GM12864 (cell line): ENCODE results near the gene ALX4.

Experiments used
- DNase-seq: peaks from one replicate; pipeline ENCODE4 v3.0.0-alpha.2; 2011; ENCODE audit warnings: low read depth
- H3K4me3 ChIP-seq: 2 replicates; pipeline ENCODE4 v1.5.1; 2011; ENCODE audit warnings: mild to moderate bottlenecking, low read depth, low read length, control low read depth
- CTCF ChIP-seq: IDR thresholded peaks from 2 replicates; pipeline ENCODE4 v1.5.1; 2011; ENCODE audit warnings: low read depth, mild to moderate bottlenecking, moderate library complexity, low read length, control low read depth, inconsistent platforms; ENCODE audit errors: missing control alignments

Gene ALX4

GRCh38 chr11:44309478-44310205 is at the start of gene ALX4:
Gene ALX4, minus strand, starts transcription at chr11:44310139. Its CDS starts 77 bp downstream, at chr11:44310062.
- no peak for TF ChIP-seq CTCF
- no peak for DNase-seq
- no peak within 1 kb of the TSS for H3K4me3 ChIP-seq

DNA sequence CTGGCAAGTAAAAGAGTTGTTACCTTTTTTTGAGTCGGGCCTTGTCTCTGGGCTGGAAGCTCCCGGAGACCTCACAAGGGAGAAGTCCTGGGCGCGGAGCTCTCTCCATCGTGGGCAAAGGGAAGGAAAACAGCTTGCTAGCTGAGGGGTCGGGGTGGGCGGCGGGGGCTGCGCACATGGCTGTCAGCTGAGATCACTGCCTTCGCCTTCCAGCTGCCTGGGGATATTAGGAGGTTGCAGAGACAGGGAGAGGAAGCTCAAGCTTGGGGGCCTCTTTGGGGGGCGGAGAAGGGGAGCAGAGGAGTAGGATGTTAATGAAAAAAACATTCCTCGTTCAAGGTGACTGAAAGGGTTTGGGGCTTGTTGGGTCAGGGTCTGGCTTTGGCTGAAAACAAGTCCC is 49.2 kb upstream of the ALX4 start:
- no peak for TF ChIP-seq CTCF
- H3K4me3 ChIP-seq = no peak overlapping the region
- DNase-seq = no peak

DNA sequence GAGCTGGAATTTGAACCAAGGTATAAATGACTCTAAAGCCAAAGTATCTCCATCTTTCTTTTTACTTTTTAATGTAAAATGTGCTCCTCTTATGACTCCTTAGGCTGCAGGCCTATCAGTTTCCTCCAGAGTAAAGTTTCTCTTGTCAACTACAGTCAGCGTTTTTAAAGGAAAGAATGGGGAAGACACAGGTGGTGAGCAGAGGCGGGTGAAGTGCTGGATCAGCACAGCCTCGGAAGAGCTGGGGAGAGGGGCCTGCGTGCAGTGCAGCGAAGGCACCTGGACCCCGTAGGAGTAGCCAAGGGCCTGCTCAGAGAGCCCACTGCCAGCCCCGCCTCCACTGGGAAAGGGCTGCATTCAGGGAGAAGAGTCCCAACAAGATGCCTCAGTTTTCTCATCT is 48.8 kb upstream of the ALX4 start:
- H3K4me3 ChIP-seq = no peak overlapping the region
- DNase-seq = no peak
- no peak for TF ChIP-seq CTCF

GRCh38 chr11:44357711-44358110 is 47.8 kb upstream of the ALX4 start:
- DNase-seq = no peak
- TF ChIP-seq CTCF = no peak
- no peak overlapping the region for H3K4me3 ChIP-seq

- H3K4me3 ChIP-seq = no peak overlapping the region
- no peak for TF ChIP-seq CTCF
- DNase-seq = no peak
These were observed 46.4 kb upstream of the ALX4 start for GRCh38 chr11:44356351-44356750.

GRCh38 chr11:44351898-44352498 is 42.1 kb upstream of the ALX4 start:
- TF ChIP-seq CTCF = no peak
- DNase-seq = no peak

GRCh38 chr11:44351006-44351660 is 41.2 kb upstream of the ALX4 start:
- no peak overlapping the region for H3K4me3 ChIP-seq
- TF ChIP-seq CTCF = no peak
- peak; percentile 36 for DNase-seq

More at GRCh38 chr11:44351898-44352498, 42.1 kb upstream of the ALX4 start:
- no peak overlapping the region for H3K4me3 ChIP-seq
